H1 (cell line): ENCODE data around the gene ATG7. TPM values are rescaled to one million over a fixed set of nuclear protein-coding genes. Genes with fewer than 3 reads are reported as not detected.

ENCODE experiments used
- BRCA1 ChIP-seq: IDR thresholded peaks from 2 replicates; pipeline ENCODE4 v1.6.1; 2012; ENCODE audit warnings: low read depth, low read length, improper control_type of control experiment
- CHD7 ChIP-seq: fragments of 300-600 bp; sonication (generic); IDR thresholded peaks from 2 replicates; pipeline ENCODE4 v1.7.1; 2012; ENCODE audit warnings: low read length, moderate library complexity, mild to moderate bottlenecking, inconsistent platforms; ENCODE audit not compliant: insufficient replicate concordance
- EP300 ChIP-seq, 2 experiments: IDR thresholded peaks; 1 replicate in 1 of 2; 2 replicates in 1 of 2; pipeline ENCODE4 v1.6.1; 2011 to 2012; ENCODE audit warnings: low read depth in 2 of 2, low read length in 2 of 2, mild to moderate bottlenecking in 2 of 2, borderline replicate concordance in 1 of 2, inconsistent platforms in 1 of 2, moderate library complexity in 1 of 2
- GTF2F1 ChIP-seq: IDR thresholded peaks from 2 replicates; pipeline ENCODE4 v1.6.1; 2012; ENCODE audit warnings: low read depth, low read length, improper control_type of control experiment, borderline replicate concordance
- HDAC6 ChIP-seq: IDR thresholded peaks from one replicate; pipeline ENCODE4 v1.7.1; 2012; ENCODE audit warnings: low read depth, mild to moderate bottlenecking, inconsistent platforms, low read length, moderate library complexity
- PHF8 ChIP-seq: fragments of 200-600 bp; sonication (generic); conservative IDR thresholded peaks from 2 replicates; pipeline ENCODE4 v1.7.1; 2012; ENCODE audit warnings: low read depth, mild to moderate bottlenecking, inconsistent platforms, low read length, moderate library complexity
- POLR2A ChIP-seq, 2 experiments: IDR thresholded peaks; 1 replicate in 1 of 2; 2 replicates in 1 of 2; pipeline ENCODE4 v1.6.1; 2011; ENCODE audit warnings: low read depth in 2 of 2, low read length in 2 of 2, mild to moderate bottlenecking in 2 of 2; ENCODE audit errors: control extremely low read depth in 1 of 2
- SIRT6 ChIP-seq: IDR thresholded peaks from one replicate; pipeline ENCODE4 v1.7.1; 2012; ENCODE audit warnings: low read length, inconsistent platforms
- SUZ12 ChIP-seq: fragments of 200-600 bp; sonication (generic); IDR thresholded peaks from 2 replicates; pipeline ENCODE4 v1.6.1; 2012; ENCODE audit warnings: mild to moderate bottlenecking, inconsistent platforms, low read length, moderate library complexity, mixed read lengths
- TCF12 ChIP-seq: IDR thresholded peaks from 2 replicates; pipeline ENCODE4 v1.6.1; 2011; ENCODE audit warnings: low read depth, mild to moderate bottlenecking, low read length
- YY1 ChIP-seq: IDR thresholded peaks from 2 replicates; pipeline ENCODE4 v1.6.1; 2011; ENCODE audit warnings: low read depth, mild to moderate bottlenecking, low read length
- polyA plus RNA-seq, 7 experiments: library from polyadenylated mRNA; depleted of rRNA in 3 of 7; stranded (reverse) in 5 of 7; unstranded in 2 of 7; fragments of >200 nt in 5 of 7; fragments of 200-250 nt in 2 of 7; gene quantifications; 1 replicate in 5 of 7; 2 replicates in 1 of 7; 4 replicates in 1 of 7; pipeline versions ENCODE4 v1.2.1 to v1.2.3, GENCODE V29; 2011 to 2013; ENCODE audit warnings: missing spikeins in 2 of 7, mixed read lengths in 2 of 7
- total RNA-seq: library from RNA; stranded (reverse); fragmentation: NEBNext Ultra II Directional; extraction: Animal tissue kit (Norgen Biotek cat#: 25700); gene quantifications from 2 replicates; pipeline ENCODE4 v1.2.1, GENCODE V29; 2021

ATG7 gene
- total and polyA plus RNA-seq, 2 of the 8 experiments (the other 6 are each of a cell fraction or from before 2014, with no cell fraction given), result 15.0 to 19.1 TPM

- no peak for TF ChIP-seq CHD7
- no peak for TF ChIP-seq YY1
- no peak for TF ChIP-seq HDAC6
- no peak for TF ChIP-seq SUZ12
- no peak for TF ChIP-seq TCF12
- TF ChIP-seq POLR2A (IDR thresholded peaks at IDR 0.05; ENCODE audit: control extremely low read depth in 1 of 2, low read depth in 2 of 2, low read length in 2 of 2), result no peak
- no peak for TF ChIP-seq SIRT6
- TF ChIP-seq PHF8, result no peak
- TF ChIP-seq GTF2F1, result no peak
- no peak for TF ChIP-seq BRCA1
- no peak for TF ChIP-seq EP300 (IDR thresholded peaks at IDR 0.05; ENCODE audit: borderline replicate concordance in 1 of 2, low read depth in 2 of 2, low read length in 2 of 2)
These were observed 316.6 kb downstream of the ATG7 start (continued) for GRCh38 chr3:11588755-11589154.
